ENCODE data around the gene MAB21L1. TPM values are rescaled to one million over a fixed set of nuclear protein-coding genes. Genes with fewer than 3 reads are reported as not detected.

MAB21L1 gene
- total and polyA plus RNA-seq, 4 donors: under 0.01 to 0.07 (median 0.03) TPM; not detected in 1

DNA sequence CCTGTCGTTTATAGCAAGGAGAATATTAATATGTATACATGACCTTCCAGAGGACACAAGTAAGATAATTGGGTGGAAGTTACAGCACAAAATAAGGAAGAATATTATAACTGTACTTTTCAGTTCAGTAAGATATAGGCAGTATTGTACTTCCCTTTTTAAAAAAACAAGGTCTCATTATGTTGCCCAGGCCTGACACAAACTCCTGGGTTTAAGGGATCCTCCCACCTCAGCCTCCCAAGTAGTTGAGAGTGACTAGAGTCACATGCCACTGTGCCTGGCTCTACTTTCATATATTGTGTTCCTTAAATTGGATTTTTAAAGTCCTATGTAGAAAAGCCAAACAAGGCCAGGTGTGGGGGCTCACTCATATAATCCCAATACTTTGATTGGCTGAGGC, 19.5 kb upstream of the MAB21L1 start:
- H3K36me3 ChIP-seq (ENCODE audit: control insufficient read depth in 4 of 4, insufficient read depth in 3 of 4, low read depth in 1 of 4, low read length in 3 of 4): no peaks in the 10 kb centered on the region
- H3K4me3 ChIP-seq (ENCODE audit: low read depth in 1 of 3, low read length in 3 of 3): no peak overlapping the region
- no peaks in the 10 kb centered on the region for H3K9me3 ChIP-seq (ENCODE audit: control insufficient read depth in 4 of 4, low read length in 3 of 4)
- H3K27ac ChIP-seq (ENCODE audit: low read depth in 1 of 2, low read length in 2 of 2): no peak overlapping the region
- TF ChIP-seq YY1 (IDR thresholded peaks at IDR 0.05) (no peak), FOXA2 (IDR thresholded peaks at IDR 0.05) (no peak), JUND (IDR thresholded peaks at IDR 0.05) (no peak), FOXA1 (IDR thresholded peaks at IDR 0.05) (no peak), RXRA (IDR thresholded peaks at IDR 0.05) (no peak), RAD21 (IDR thresholded peaks at IDR 0.05) (no peak), HNF4A (conservative IDR thresholded peaks at IDR 0.05) (no peak), TAF1 (conservative IDR thresholded peaks at IDR 0.05) (no peak), SP1 (IDR thresholded peaks at IDR 0.05) (no peak)
- TF ChIP-seq, protein P1, sequence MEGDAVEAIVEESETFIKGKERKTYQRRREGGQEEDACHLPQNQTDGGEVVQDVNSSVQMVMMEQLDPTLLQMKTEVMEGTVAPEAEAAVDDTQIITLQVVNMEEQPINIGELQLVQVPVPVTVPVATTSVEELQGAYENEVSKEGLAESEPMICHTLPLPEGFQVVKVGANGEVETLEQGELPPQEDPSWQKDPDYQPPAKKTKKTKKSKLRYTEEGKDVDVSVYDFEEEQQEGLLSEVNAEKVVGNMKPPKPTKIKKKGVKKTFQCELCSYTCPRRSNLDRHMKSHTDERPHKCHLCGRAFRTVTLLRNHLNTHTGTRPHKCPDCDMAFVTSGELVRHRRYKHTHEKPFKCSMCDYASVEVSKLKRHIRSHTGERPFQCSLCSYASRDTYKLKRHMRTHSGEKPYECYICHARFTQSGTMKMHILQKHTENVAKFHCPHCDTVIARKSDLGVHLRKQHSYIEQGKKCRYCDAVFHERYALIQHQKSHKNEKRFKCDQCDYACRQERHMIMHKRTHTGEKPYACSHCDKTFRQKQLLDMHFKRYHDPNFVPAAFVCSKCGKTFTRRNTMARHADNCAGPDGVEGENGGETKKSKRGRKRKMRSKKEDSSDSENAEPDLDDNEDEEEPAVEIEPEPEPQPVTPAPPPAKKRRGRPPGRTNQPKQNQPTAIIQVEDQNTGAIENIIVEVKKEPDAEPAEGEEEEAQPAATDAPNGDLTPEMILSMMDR (IDR thresholded peaks at IDR 0.05; ENCODE audit: low read depth, low read length, missing input control): no peak
- TF ChIP-seq, protein P2, sequence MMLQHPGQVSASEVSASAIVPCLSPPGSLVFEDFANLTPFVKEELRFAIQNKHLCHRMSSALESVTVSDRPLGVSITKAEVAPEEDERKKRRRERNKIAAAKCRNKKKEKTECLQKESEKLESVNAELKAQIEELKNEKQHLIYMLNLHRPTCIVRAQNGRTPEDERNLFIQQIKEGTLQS (IDR thresholded peaks at IDR 0.05): no peak
- TF ChIP-seq, protein P3, sequence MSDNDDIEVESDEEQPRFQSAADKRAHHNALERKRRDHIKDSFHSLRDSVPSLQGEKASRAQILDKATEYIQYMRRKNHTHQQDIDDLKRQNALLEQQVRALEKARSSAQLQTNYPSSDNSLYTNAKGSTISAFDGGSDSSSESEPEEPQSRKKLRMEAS (IDR thresholded peaks at IDR 0.05): no peak
- no peaks in the 10 kb centered on the region for H3K27me3 ChIP-seq (ENCODE audit: control insufficient read depth in 4 of 4, insufficient read depth in 4 of 4, low read length in 3 of 4)
- no peak overlapping the region for H3K9ac ChIP-seq (ENCODE audit: low read depth in 1 of 2, low read length in 2 of 2)
- no peak for DNase-seq (ENCODE audit: low spot score)
- no peaks in the 10 kb centered on the region for H3K4me1 ChIP-seq (ENCODE audit: control insufficient read depth in 4 of 4, insufficient read depth in 4 of 4, low read length in 3 of 4)
- WGBS: 63% methylated on average over 1 of the region's 1 CpG

DNA sequence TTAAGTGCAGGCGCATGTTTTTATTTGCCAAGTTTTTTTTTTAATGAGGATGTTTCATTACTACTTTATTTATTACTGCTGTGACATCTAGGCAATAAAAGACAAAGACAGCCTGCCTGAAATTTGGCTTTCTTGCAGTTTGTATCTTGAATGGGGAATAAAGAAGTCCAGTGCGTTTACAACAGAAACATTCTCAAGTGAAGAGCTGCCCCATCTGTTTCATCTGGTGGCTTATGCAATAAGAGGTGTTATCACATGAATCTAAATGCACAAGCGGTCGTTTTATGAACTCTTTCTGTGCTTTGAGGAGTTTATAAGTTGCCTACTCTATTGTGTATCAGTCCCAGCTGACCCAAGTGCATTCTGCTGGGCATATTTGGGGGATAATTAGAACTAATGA, 12.6 kb upstream of the MAB21L1 start:
- no peak for DNase-seq (ENCODE audit: low spot score)
- no peaks in the 10 kb centered on the region for H3K36me3 ChIP-seq (ENCODE audit: control insufficient read depth in 4 of 4, insufficient read depth in 3 of 4, low read depth in 1 of 4, low read length in 3 of 4)
- H3K27ac ChIP-seq (ENCODE audit: low read depth in 1 of 2, low read length in 2 of 2): no peak overlapping the region
- 83% methylated on average over 4 of the region's 4 CpGs for WGBS
- H3K9ac ChIP-seq (ENCODE audit: low read depth in 1 of 2, low read length in 2 of 2): no peak overlapping the region
- TF ChIP-seq JUND (IDR thresholded peaks at IDR 0.05) (no peak), RXRA (IDR thresholded peaks at IDR 0.05) (no peak), NR2F2 (IDR thresholded peaks at IDR 0.05) (no peak), HNF4A (conservative IDR thresholded peaks at IDR 0.05) (no peak), FOXA2 (IDR thresholded peaks at IDR 0.05) (no peak), HNF4G (IDR thresholded peaks at IDR 0.05) (no peak), YY1 (IDR thresholded peaks at IDR 0.05) (no peak), EGR1 (IDR thresholded peaks at IDR 0.05; ENCODE audit: low read depth in 2 of 2) (no peak), GABPA (IDR thresholded peaks at IDR 0.05 in 1 of 2, conservative IDR thresholded peaks at IDR 0.05 in 1 of 2) (no peak), TAF1 (conservative IDR thresholded peaks at IDR 0.05) (no peak)
- TF ChIP-seq, protein P3 (IDR thresholded peaks at IDR 0.05): no peak
- TF ChIP-seq, protein P4, sequence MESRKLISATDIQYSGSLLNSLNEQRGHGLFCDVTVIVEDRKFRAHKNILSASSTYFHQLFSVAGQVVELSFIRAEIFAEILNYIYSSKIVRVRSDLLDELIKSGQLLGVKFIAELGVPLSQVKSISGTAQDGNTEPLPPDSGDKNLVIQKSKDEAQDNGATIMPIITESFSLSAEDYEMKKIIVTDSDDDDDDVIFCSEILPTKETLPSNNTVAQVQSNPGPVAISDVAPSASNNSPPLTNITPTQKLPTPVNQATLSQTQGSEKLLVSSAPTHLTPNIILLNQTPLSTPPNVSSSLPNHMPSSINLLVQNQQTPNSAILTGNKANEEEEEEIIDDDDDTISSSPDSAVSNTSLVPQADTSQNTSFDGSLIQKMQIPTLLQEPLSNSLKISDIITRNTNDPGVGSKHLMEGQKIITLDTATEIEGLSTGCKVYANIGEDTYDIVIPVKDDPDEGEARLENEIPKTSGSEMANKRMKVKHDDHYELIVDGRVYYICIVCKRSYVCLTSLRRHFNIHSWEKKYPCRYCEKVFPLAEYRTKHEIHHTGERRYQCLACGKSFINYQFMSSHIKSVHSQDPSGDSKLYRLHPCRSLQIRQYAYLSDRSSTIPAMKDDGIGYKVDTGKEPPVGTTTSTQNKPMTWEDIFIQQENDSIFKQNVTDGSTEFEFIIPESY (IDR thresholded peaks at IDR 0.05): no peak
- H3K4me3 ChIP-seq (ENCODE audit: low read depth in 1 of 3, low read length in 3 of 3): no peak overlapping the region
- peaks cover 0 to 5% (median 0%) of the 10 kb centered on the region in 4 donors for H3K27me3 ChIP-seq (ENCODE audit: control insufficient read depth in 4 of 4, insufficient read depth in 4 of 4, low read length in 3 of 4)
- H3K9me3 ChIP-seq (ENCODE audit: control insufficient read depth in 4 of 4, low read length in 3 of 4): no peaks in the 10 kb centered on the region
- H3K4me1 ChIP-seq (ENCODE audit: control insufficient read depth in 4 of 4, insufficient read depth in 4 of 4, low read length in 3 of 4): no peaks in the 10 kb centered on the region

Data from liver (tissue), 9 donors.